HG02943 (cell line): ENCODE measurements around the gene TENT4A.
"Not testable (repeated sequence)": the region's sequence is repeated elsewhere in the genome, so short reads cannot be mapped to it uniquely, and the experiment has no call there.

Experiments
- ATAC-seq: cut with Tn5 transposase; IDR thresholded peaks from one replicate; pipeline ENCODE4 v1.9.1; 2021; ENCODE audit warnings: mild to moderate bottlenecking, low read depth, moderate library complexity; ENCODE audit not compliant: unreplicated experiment

TENT4A gene

DNA sequence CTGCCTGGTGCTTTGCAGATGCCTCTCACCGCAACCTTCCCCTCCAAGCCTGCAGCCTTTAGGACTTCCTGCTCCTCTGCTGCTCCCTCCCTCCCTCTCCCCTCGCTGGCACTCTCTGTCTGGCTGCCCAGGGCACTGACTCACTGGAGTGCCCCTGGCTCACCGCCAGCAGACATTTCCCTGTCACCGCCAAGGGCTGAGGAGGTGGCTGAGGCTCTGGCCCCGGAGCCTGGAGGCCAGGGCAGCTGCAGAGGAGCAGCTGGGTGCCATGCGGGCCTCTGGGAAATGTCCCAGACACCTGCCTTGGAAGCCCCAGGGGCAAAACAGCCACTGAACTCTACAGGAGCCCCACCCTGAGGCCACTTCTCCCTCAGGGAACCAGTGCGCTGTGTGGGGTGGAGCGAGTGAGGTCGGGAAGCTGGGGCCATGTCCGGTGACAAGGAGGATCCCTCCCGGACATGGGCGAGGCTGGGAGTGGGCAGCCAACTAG, 53.4 kb downstream of the TENT4A start:
- peak; percentile 48 for ATAC-seq

DNA sequence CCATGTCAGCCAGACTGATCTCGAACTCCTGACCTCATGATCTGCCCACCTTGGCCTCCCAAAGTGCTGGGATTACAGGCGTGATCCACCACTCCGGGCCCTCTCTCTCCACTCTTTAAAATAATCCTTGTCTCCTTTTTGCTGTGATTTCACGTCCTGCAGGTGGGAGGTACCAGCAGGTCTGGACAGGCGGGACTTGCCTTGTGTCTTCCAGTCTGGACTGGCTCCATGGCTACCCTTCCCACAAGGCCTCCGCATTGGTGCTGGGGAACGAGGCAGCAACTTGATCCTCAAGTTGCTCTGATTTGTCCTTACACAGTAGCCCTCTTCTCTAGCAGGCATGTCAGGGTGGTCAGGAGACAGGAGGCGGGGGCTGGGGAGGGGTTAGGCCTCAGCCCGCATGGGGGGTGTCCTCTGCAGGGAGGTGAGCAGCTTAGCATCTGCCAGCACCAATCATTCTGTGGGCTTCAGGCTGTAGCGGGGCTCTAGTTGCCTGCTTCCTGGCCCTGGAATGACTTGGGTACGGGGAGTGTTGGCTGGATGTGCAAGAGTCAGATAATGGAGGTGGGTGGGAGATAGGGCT, 54.3 kb downstream of the TENT4A start:
- no peak for ATAC-seq

DNA sequence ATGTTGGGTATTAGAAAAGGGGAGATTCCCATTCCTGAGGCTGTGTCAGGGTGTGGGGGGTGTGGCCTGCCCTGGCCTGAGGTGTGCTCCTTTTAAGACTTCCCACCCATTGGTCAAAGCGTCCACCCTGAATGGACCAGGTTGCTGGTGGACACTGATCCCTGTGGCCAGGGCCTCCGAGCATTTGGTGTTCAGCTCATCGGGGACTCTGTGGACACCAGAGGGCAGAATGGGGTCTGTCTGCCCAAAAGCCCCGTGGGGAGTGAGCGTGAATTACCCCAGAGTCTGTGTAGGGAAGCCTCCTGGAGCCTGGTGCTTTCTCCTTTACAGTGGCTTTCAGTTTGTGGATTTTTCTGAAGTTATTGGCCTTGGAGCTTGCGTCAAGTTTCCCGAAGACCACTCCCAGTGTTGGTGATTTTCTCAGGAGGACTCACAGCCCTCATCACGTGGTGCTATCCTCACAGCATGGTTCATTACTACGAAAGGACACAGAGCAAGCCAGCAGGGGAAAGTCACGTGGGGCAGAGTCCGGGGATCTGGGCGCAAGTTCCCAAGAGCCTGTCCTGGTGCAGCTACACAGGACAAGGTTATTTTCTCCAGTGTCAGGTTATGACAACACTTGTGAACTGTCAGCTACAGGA, 55.5 kb downstream of the TENT4A start:
- no peak for ATAC-seq

DNA sequence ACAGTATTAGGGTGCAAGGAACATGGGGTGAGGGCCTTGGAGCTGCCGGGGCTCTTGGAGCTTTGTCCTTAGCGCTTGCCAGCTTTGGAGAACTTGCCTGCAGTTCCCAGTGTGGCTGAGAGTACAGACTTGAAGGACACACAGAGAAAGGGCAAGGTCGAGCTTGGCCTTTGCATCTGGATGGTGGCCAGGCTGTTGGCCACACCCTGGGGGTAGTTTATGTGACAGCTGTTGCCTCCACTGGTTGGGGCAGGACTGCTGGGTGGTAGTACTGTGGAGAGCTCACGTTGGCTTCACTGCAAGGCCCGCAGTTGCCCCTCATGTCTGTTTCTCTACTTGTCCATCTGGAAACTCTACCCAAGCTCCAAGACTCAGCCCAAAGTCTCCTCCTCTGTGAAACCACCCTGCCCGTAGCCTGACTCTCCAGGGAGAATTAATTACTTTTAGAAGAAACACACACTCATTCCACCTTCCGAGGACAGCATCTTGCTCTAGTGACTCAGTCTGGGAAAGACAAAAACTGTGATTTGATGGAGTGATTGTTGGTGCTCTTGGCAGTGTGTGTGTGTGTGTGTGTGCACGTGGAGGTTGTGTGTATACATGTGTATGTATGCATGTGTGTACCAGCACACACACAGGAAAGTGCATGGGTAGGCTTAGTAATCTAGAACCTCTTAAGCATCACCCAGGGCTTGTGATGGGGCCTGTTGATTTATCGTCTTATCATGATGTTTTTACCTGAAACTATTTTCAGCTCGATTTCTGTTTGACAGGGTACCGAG, 57.8 kb downstream of the TENT4A start:
- ATAC-seq: no peak

DNA sequence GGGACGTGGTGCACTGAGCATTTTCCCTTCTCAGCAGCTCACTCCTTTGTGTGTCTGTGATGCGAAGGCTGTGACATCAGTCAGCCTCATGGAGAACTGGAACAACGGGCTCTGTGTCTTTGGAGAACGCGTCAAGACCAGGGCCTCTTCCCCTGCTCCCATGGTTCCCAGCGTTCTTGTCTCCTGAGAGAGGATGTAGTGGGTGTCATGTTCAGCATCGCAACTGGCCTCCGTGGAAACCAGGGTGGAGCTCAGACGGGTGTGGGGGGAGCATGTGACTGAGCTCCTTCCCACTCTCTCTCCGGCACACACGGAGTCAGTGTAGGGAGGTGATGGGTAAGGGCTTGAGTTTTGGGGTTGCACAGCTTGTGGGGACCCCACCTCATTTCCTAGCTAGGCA, 59.7 kb downstream of the TENT4A start:
- no peak for ATAC-seq

DNA sequence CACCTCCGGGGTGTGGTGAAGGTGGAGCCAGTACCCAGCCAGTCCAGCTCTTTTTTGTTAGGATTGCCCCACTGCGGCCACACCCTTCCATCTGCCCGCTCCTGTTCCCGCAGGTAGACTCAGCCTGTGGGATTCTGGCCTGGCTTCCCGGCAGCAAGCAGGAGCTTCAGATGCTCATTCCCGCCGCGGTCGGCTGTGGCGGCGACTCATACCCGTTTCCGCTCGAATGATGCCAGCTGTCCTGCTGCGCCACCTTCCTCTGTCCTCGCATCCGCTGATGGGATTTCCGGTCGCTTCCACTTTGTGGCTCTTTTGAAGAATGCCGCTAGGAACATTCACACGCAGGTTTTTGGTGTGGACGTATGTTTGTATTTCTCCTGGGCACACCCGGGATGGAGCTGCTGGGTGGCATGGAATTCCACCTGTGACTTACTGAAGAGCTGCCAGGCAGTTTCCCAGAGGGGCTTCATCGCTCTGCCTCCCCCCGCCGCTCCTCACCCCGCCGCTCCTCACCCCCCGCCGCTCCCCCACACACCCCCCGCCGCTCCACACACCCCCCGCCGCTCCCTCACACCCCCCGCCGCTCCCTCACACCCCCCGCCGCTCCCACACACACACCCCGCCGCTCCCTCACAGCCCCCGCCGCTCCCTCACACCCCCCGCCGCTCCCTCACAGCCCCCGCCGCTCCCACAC, 60.3 kb downstream of the TENT4A start:
- no peak for ATAC-seq

DNA sequence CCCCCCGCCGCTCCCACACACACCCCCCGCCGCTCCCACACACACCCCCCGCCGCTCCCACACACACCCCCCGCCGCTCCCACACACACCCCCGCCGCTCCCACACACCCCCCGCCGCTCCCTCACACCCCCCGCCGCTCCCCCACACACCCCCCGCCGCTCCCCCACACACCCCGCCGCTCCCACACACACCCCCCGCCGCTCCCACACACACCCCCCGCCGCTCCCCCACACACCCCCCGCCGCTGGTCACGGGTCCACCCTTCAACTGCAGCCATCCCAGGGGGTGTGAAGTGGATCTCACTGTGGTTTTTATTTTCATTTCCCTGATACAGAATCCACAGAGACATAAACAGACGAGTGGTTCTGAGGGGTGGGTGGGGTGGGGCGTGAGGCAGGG, 61.0 kb downstream of the TENT4A start:
- not testable (repeated sequence) for ATAC-seq

DNA sequence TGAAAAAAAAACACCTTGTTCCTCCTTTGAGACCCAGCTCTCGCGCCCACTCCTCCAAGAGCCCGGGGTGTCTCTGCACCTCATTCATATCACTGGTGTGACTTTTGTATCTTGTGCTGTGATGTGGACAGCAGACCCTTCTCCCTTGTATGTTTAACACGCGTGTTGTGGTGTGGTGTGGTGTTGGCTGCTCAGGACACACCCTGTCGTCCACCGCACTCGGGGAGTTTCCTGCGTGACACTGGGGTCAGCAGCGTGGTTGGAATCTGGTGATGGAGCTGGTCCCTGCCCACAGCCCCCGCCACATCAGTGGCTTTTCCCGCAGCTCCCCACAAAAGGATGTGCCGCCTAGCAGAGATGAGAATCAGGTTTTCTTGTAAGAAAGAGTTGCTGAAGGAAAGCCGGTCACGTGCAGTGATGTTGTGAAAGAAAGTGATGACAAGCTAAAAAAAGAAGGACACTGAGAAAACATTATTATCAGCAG, 61.5 kb downstream of the TENT4A start:
- ATAC-seq: no peak

DNA sequence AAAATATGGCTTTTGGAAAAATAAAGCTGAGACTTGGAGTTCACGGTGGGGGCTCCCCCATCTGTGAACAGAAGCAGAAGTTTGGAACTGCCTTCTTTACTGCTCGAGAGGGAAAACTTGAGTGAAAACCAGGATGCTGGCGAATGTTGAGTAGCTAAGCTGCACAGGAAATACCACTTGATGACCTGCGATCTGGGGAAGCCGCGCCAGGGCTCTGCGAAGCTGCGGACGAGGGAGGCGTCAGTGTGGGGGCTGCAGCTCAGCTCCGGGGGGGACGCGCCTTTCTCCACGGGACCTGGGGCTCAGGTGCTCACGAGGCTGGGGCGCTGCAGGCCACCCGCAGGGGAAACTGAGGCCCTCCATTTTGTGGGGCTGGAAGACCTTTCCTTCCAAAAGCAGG, 62.3 kb downstream of the TENT4A start:
- no peak for ATAC-seq

DNA sequence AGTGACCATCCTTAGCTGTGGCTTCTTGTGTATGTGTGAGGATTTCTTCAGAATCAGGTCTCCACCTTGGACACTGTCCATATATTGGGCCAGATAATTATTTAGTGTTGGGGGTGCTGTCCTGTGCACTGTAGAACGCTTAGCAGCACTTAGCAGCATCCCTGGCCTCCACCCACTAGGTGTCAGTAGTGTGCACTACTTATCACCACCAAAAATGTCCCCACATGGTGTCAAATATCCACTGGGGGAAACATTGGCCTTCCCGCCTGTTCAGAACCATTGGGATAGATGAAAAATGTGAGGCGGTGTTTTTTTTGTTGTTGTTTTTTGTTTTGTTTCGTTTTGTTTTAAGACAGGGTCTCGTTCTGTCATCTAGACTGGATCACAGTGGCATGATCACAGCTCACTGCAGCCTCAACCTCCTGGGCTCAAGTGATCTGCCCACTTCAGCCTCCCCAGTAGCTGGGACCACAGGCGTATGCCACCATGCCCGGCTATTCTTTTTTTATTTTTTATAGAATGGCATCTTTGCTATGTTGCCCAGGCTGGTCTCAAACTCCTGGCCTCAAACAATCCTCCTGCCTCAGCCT, 67.7 kb downstream of the TENT4A start:
- peak; percentile 73 for ATAC-seq

DNA sequence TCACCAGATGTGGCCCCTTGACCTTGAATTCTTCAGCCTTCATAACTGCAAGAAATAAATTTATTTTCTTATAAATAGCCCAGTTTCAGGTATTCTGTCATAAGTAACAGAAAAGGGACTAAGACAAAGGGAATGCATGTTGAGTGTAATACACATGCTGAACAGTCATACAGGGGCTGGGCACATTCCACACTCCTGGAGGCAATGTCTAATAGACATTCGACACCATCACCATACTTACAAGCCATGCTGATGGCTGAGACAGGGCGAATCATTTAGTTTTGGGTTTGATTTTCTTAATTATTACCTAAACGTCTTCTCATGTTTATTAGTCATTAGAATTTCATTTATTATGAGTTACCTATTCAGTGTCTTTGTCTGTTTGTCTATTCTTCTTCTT, 68.5 kb downstream of the TENT4A start:
- ATAC-seq: no peak

DNA sequence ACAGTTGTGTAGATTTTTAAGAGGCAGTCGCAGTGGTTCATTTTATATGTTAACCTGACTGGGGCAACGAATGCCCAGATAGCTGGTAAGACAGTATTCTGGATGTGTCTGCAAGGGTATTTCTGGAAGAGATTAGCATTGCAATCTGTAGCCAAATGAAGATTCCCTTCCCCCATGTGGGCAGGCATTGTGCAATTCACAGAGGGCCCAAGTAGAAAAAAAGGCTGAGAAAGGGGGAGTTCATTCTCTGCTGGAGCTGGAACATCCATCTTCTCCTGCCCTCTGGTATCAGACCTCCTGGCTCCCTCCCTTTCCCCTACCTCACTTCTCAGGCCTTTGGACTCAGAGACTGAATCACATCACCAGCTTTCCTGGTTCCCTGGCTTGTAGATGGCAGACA, 70.6 kb downstream of the TENT4A start:
- no peak for ATAC-seq

DNA sequence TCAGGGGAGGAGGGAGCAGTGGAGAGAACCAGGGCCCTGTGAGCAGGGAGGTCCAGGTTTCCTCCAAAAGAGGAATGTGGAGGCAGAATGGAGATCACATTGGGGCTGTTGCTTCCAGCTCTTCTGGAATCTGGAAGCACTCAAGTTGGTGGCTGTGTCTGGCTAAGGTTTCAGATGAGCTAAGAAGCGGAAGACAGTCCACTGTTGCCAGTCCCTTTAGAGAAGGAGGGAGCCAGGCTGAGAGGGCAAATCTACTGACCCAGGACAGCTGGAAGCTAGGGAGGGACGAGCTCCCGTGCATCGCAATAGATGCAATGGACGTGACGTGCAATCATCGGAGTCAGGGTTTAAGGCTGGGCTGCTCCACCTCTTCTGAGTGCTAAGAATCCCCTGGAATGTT, 71.2 kb downstream of the TENT4A start:
- no peak for ATAC-seq

DNA sequence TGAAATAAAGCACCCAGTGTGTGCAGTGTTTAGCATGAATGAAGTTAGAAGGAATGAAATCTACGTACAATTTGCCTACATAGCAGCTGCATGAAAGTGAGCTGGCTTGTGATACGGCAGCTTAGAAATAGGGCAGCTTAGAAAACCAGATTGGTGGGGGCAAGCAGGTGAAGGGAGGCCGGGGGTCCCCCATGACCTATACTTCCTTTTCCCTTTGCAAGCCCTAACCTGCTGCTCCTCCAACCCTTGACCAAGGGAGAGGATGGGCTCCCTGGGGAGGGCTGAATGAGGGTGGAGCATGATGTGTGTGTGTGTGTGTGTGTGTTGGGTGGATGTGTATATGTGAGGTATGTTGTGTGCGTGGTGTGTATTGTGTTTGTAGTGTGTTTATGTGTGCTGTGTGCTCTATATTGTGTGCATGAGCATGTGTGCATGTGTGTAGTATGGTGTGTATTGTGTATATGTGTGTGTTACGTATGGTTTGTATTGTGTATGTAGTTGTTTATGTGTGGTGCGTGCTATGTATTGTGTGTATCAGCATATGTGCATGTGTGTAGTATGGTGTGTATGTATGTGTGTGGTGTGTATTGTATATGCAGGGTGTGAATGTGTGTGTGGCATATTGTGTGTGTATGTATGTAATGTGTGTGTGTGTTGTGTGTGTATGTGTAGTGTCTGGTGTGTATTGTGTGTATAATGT, 72.1 kb downstream of the TENT4A start:
- ATAC-seq: no peak

DNA sequence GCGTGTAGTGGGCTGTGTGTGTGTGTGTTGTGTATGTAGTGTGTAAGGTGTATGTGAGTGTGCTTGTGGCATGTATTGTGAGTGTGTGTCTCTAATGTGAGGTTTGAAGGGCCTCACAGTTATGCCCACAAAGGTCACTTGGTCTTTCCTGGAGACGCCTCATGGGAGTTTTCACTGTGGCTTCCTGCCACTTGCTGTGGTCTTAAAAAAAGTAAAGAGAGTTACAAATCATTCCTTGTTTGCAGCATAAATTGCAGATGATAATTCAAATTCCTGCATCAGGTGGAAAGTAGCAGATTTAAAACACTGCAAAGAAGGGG, 72.6 kb downstream of the TENT4A start:
- no peak for ATAC-seq

DNA sequence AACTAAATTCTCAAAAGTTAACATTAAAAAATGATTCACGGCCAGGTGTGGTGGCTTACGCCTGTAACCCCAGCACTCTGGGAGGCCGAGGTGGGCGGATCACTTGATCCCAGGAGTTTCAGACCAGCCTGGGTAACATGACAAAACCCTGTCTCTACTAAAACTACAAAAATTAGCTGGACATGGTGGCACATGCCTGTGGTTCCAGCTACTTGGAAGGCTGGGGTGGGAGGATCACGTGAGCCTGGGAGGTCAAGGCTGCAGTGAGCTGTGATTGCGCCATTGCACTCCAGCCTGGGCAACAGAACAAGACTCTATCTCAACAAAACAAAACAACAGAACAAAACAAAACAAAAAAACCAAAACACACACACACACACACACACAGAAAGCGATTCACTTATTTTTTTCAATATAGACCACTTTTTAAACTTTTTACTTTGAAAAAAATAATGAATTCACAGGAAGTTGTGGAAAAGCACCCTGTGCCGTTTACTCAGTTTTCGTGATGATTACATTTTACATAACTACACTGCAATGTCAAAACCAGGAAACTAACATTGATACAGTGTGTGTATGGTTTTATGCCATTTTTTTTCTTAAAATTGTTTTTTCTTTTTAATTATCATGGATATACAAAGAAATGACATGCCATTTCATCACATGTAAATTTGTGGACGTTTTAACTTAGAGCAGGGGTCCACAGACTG, 73.7 kb downstream of the TENT4A start:
- ATAC-seq: no peak

DNA sequence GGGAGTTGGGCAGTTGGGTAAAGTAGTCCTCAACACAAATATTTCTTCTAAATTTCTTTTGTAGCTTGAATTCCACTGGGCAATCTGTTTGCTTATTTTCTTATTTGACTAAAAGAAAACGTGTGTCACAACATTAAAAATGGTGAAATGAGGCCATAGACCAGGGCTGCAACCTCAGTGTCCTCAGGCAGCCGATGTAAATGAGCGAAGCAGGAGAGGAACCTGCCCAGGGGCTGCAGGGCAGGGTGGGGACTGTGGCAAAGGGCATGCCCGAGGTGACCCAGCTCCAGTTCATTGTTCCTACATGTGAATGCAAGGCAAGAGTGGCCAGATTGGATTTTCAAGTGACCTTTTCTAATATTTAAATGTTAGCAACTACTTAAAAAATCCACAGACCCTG, 74.7 kb downstream of the TENT4A start:
- no peak for ATAC-seq

DNA sequence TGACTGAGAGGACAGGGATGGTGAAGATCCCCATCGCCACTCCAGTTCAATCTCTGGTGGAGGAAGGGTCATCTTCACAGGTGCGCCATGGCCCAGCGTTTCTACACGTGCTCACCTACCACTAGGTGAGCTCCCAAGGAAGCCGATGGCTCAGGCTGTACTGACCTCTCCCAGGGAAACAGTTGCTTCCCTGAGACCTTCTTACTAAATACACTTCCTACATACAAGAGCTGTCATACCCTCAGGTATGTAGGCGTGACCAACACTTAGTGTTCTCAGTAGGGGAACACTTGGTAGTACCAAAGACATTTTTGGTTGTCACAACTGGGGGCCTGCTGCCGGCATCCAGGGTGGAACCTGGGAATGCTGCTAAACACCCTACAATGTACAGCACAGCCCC, 75.2 kb downstream of the TENT4A start:
- ATAC-seq: no peak

DNA sequence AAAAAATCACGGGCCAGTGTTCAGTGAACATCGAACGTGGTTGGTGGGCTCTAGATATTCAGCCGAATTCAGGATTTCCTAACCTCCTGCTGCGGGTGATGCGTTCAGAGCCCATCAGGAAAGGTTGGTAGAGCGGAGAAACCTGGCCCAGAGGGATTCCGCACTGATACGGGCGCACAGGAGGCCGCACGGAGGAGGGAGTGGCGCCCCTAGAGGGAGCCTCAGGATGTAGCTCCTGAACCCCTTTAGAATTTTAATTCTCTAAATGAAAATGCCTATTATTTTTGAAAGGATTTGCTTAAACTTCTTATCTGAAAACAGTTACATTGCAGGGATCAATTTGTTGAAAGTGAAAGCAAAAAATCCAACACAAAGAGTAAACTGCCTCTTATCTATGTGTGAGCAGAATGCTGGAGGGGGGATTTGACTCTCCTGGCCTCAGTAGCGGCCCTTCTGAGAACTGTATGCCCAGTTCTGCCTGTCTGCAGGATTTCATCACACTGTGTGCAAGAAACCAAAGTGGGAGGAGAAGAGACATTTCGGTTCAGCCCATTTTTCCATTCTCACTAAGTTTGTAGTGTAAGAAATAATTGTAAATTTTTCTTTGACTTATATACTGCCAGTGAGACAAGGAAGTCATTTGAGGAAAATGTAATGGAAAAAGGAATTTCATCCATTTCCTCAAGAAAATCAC, 75.9 kb downstream of the TENT4A start:
- no peak for ATAC-seq
